Activated T-cell treated with anti-CD3 and anti-CD28 coated beads, Interleukin-2, amount 50 U/mL, for 4 hours (primary cell): ENCODE data around the gene DGKK. TPM values are rescaled to one million over a fixed set of nuclear protein-coding genes. Genes with fewer than 3 reads are reported as not detected.

Experiments
- ATAC-seq, 2 donors: fragments of 200-7000 bp; cut with Tn5 transposase; one replicate each; pipeline ENCODE4 v1.10.0; 2021
- DNase-seq: peaks from one replicate; pipeline ENCODE4 v3.0.0-alpha.2; 2020
- H3K27me3 Mint-ChIP-seq: one replicate; pipeline ENCODE4 v1.8.0; 2021; ENCODE audit warnings: low read depth, mixed read lengths
- H3K36me3 Mint-ChIP-seq: one replicate; pipeline ENCODE4 v1.8.0; 2022; ENCODE audit warnings: mixed read lengths; ENCODE audit not compliant: insufficient read depth
- H3K4me1 Mint-ChIP-seq: one replicate; pipeline ENCODE4 v1.8.0; 2021; ENCODE audit warnings: low read depth, mixed read lengths
- H3K4me3 Mint-ChIP-seq: one replicate; pipeline ENCODE4 v1.8.0; 2021; ENCODE audit warnings: mild to moderate bottlenecking, moderate library complexity, mixed read lengths
- H3K9me3 Mint-ChIP-seq: one replicate; pipeline ENCODE4 v1.8.0; 2021; ENCODE audit warnings: mixed read lengths
- total RNA-seq, 3 donors: library from RNA; stranded (reverse); gene quantifications; one replicate each; pipeline ENCODE4 v1.2.1, GENCODE V29; 2021

Gene DGKK, protein sequence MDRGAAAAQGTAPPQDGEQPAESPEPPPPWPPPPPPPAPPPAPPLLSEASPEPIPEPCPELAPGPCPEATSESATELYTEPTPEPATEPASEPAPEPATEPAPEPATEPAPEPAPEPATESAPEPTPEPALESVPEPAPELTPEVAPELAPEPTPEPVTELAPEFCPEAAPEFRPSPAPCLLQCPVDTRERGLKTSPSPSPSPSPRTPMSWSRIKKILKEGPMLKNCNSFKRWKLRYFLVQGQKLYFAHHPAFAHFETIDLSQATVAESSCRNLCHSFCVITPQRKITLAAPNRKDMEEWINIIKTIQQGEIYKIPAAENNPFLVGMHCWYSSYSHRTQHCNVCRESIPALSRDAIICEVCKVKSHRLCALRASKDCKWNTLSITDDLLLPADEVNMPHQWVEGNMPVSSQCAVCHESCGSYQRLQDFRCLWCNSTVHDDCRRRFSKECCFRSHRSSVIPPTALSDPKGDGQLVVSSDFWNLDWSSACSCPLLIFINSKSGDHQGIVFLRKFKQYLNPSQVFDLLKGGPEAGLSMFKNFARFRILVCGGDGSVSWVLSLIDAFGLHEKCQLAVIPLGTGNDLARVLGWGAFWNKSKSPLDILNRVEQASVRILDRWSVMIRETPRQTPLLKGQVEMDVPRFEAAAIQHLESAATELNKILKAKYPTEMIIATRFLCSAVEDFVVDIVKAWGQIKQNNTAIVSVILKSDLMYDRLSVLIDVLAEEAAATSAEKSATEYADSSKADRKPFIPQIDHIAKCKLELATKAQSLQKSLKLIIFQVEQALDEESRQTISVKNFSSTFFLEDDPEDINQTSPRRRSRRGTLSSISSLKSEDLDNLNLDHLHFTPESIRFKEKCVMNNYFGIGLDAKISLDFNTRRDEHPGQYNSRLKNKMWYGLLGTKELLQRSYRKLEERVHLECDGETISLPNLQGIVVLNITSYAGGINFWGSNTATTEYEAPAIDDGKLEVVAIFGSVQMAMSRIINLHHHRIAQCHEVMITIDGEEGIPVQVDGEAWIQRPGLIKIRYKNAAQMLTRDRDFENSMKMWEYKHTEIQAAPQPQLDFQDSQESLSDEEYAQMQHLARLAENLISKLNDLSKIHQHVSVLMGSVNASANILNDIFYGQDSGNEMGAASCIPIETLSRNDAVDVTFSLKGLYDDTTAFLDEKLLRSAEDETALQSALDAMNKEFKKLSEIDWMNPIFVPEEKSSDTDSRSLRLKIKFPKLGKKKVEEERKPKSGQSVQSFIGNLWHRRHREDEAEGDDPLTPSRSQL
- under 1 TPM in 1 of 3 donors, not detected in 2; 0.05 TPM for total RNA-seq

DNA sequence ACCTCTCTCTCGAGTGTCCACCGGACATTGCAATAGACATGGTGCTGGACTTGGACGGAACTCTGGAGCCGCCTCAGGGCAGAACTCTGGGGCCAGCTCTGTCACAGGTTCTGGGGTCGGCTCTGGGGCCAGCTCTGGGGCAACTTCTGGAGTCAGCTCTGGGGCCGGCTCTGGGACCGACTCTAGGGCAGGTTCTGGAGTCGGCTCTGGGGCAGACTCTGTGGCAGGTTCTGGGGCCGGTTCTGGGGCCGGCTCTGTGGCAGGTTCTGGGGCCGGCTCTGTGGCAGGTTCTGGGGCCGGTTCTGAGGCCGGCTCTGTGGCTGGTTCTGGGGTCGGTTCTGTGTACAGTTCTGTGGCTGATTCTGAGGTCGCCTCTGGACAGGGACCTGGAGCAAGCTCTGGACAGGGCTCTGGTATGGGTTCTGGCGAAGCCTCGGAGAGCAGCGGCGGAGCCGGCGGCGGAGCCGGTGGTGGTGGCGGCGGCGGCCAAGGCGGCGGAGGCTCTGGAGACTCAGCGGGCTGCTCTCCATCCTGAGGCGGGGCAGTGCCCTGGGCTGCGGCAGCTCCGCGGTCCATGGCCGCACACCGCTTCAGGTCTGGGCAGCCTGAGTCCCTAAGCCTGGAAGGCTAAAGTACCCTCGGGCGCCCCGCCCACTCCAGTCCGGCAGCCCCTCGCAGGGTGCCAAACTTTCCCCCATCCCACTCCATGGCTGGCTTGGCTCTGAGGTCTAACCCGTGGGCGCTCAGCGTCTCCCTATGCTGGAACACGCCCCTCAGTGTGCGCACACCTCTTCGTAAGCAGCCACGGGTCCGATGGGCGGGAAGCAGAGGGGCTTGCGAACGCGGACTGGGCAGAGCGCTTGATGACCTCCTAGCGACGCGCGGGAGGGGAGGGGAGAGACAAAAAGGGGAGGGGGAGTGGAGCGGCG lies at the start of gene DGKK:
TSS of gene DGKK (minus strand) at position 723 of the 929 bp plus-strand sequence. CDS start at position 576, 147 bp downstream.
- Mint-ChIP-seq H3K4me1 (peaks cover 4% of the 10 kb centered on the region), H3K36me3 (no peaks in the 10 kb centered on the region), H3K27me3 (peaks cover 44% of the 10 kb centered on the region), H3K9me3 (no peaks in the 10 kb centered on the region), H3K4me3 (peak within 1 kb of the TSS; percentile 47)
- DNase-seq (no peak), ATAC-seq (no peak)

DNA sequence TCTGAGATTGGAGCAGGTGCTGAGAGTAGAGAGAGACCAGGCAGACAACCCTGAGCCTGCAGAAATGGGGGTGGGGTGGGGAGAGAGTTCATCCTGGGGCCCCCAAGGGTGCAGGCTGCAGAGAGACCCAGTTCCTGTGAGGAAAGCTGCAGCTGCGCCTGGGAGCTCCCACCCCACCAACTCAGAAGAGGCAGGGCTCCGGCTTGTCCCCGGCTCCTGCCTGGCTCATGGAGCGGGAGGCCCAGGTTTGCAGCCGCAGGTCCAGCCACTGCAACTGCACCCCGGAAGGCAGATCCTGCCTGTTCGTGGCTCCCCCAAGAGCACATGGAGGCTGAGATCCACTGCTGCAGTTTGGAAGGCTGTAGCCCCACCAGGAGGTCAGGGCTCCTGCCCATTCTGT lies 44.2 kb upstream of the DGKK start:
- peaks cover 7% of the 10 kb centered on the region for H3K27me3 Mint-ChIP-seq
- ATAC-seq (no peak), DNase-seq (no peak)
- H3K4me1 Mint-ChIP-seq, result no peaks in the 10 kb centered on the region
- H3K9me3 Mint-ChIP-seq, result no peaks in the 10 kb centered on the region
- no peak overlapping the region for H3K4me3 Mint-ChIP-seq
- H3K36me3 Mint-ChIP-seq, result no peaks in the 10 kb centered on the region

DNA sequence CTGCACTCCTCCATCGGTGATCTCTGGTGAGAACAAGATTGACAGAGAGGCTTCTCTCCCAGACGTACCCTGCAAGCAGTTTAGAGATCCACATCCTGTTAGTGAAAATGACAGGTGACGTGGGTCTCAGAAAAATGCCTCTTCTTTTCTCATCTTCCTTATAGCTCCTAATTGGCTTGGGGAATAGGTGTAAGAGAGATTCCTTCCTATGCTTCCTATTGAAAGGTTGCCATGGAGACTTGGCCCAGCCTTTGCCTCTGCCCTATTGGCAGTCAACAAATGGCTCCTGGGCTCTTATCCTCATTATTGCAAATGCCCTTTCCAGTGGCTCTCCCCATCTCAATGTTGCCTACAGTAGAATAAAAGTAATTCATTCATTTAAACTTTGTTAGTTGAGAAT lies 26.5 kb upstream of the DGKK start:
- DNase-seq (no peak), ATAC-seq (no peak)
- Mint-ChIP-seq H3K4me3 (no peak overlapping the region), H3K27me3 (peaks cover 12% of the 10 kb centered on the region), H3K9me3 (no peaks in the 10 kb centered on the region), H3K36me3 (no peaks in the 10 kb centered on the region), H3K4me1 (no peaks in the 10 kb centered on the region)

DNA sequence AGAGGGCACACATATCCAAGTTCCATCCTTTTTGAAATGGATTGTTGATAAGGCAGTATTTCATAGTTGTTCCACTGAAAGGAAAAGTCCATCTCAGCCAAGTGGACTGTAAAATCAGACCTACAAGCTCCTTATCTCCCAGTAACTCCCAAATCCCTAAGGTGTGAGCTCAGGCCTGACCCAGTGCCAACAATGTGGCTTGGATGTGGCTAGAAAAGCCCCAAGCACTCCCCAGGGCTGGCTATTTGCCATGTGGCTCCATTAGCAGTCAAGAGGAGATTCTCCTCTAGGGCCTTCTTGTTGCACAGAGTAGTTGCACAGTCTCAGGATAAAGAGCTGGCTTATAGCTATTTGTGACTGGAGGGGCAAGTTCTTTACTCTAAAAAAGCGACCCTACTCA lies 25.0 kb upstream of the DGKK start:
- ATAC-seq, result no peak

DNA sequence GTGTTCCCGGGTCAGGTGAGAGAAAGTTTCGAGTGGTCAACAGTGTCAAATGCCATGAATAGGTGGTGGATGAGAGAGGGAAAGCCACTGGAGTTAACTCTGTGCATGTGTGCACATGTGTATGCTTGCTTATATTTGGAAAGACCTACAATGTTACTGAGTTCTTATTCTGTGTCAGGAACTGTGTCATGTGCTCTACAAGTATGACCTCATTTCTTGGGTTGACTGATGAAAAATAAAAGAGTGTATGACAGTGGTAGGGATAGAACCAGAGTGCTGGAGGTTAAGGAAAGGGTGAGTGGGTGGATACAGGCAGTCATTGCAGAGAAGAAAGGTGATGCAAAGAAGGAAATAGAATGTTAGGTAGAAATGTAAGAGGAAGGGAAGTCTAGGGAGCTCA lies 22.1 kb upstream of the DGKK start:
- H3K36me3 Mint-ChIP-seq, result no peaks in the 10 kb centered on the region
- H3K4me3 Mint-ChIP-seq, result no peak overlapping the region
- ATAC-seq (no peak), DNase-seq (no peak)
- peaks cover 8% of the 10 kb centered on the region for H3K27me3 Mint-ChIP-seq
- H3K9me3 Mint-ChIP-seq, result no peaks in the 10 kb centered on the region
- no peaks in the 10 kb centered on the region for H3K4me1 Mint-ChIP-seq

More for the DNA sequence above, 25.0 kb upstream of the DGKK start:
- Mint-ChIP-seq H3K9me3 (no peaks in the 10 kb centered on the region), H3K36me3 (no peaks in the 10 kb centered on the region), H3K27me3 (peaks cover 9% of the 10 kb centered on the region), H3K4me3 (no peak overlapping the region), H3K4me1 (no peaks in the 10 kb centered on the region)
- DNase-seq, result no peak

GRCh38 chrX:50484662-50485061 lies 14.0 kb upstream of the DGKK start:
- Mint-ChIP-seq H3K27me3 (peaks cover 4% of the 10 kb centered on the region), H3K4me1 (no peaks in the 10 kb centered on the region), H3K9me3 (no peaks in the 10 kb centered on the region), H3K36me3 (no peaks in the 10 kb centered on the region), H3K4me3 (no peak overlapping the region)
- ATAC-seq, result no peak
- no peak for DNase-seq

GRCh38 chrX:50483283-50483682 lies 12.7 kb upstream of the DGKK start:
- ATAC-seq (no peak), DNase-seq (no peak)
- H3K36me3 Mint-ChIP-seq, result no peaks in the 10 kb centered on the region
- H3K27me3 Mint-ChIP-seq, result peaks cover 4% of the 10 kb centered on the region
- no peaks in the 10 kb centered on the region for H3K4me1 Mint-ChIP-seq
- no peak overlapping the region for H3K4me3 Mint-ChIP-seq
- no peaks in the 10 kb centered on the region for H3K9me3 Mint-ChIP-seq

- no peak overlapping the region for H3K4me3 Mint-ChIP-seq
- DNase-seq (no peak), ATAC-seq (no peak)
- no peaks in the 10 kb centered on the region for H3K36me3 Mint-ChIP-seq
- H3K4me1 Mint-ChIP-seq, result peaks cover 4% of the 10 kb centered on the region
- H3K9me3 Mint-ChIP-seq, result no peaks in the 10 kb centered on the region
- peaks cover 26% of the 10 kb centered on the region for H3K27me3 Mint-ChIP-seq
These were observed 4.6 kb upstream of the DGKK start for GRCh38 chrX:50475208-50475607.

- H3K36me3 Mint-ChIP-seq, result no peaks in the 10 kb centered on the region
- peaks cover 38% of the 10 kb centered on the region for H3K27me3 Mint-ChIP-seq
- no peaks in the 10 kb centered on the region for H3K9me3 Mint-ChIP-seq
- peak overlapping the region; percentile 47 for H3K4me3 Mint-ChIP-seq
- DNase-seq (no peak), ATAC-seq (no peak)
- peaks cover 4% of the 10 kb centered on the region for H3K4me1 Mint-ChIP-seq
These were observed 765 bp upstream of the DGKK start for GRCh38 chrX:50471390-50471789.

GRCh38 chrX:50469206-50469605 lies 1.4 kb downstream of the DGKK start:
- H3K27me3 Mint-ChIP-seq, result peaks cover 46% of the 10 kb centered on the region
- no peak for ATAC-seq

DNA sequence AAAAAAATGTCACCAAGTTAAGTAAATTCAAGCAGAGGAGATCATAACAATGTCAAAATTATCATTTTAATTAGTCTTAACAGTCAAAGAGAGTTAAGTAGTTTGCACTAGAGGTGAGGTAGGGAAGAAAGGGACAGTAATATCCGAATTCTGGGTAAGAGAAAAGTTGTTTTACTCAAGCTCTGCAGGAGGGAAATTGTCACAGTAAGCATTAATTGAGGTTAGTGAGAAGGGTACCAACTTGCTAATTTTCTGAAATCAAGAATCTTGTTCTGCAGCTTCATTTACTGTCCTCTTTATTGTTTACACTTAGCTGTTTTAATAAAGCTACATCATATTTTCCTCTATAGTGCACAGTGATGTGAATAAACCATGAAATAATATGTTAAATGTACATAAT lies 11.0 kb downstream of the DGKK start:
- no peak overlapping the region for H3K4me3 Mint-ChIP-seq
- DNase-seq (no peak), ATAC-seq (no peak)
- no peaks in the 10 kb centered on the region for H3K36me3 Mint-ChIP-seq
- no peaks in the 10 kb centered on the region for H3K4me1 Mint-ChIP-seq
- peaks cover 2% of the 10 kb centered on the region for H3K27me3 Mint-ChIP-seq
- no peaks in the 10 kb centered on the region for H3K9me3 Mint-ChIP-seq

More at GRCh38 chrX:50469206-50469605, 1.4 kb downstream of the DGKK start:
- Mint-ChIP-seq H3K4me3 (no peak overlapping the region), H3K9me3 (no peaks in the 10 kb centered on the region), H3K36me3 (no peaks in the 10 kb centered on the region), H3K4me1 (peaks cover 4% of the 10 kb centered on the region)
- no peak for DNase-seq

GRCh38 chrX:50458483-50458882 lies 12.1 kb downstream of the DGKK start:
- no peaks in the 10 kb centered on the region for H3K4me1 Mint-ChIP-seq
- H3K27me3 Mint-ChIP-seq, result peaks cover 5% of the 10 kb centered on the region
- no peak overlapping the region for H3K4me3 Mint-ChIP-seq
- no peak for ATAC-seq
- DNase-seq, result no peak
- no peaks in the 10 kb centered on the region for H3K9me3 Mint-ChIP-seq
- no peaks in the 10 kb centered on the region for H3K36me3 Mint-ChIP-seq

GRCh38 chrX:50456712-50457484 lies 13.7 kb downstream of the DGKK start:
- Mint-ChIP-seq H3K36me3 (no peaks in the 10 kb centered on the region), H3K27me3 (peaks cover 3% of the 10 kb centered on the region), H3K4me1 (no peaks in the 10 kb centered on the region), H3K9me3 (no peaks in the 10 kb centered on the region), H3K4me3 (no peak overlapping the region)
- no peak for DNase-seq
- ATAC-seq, result no peak
